GM12891 (cell line): Measurements from ENCODE around the gene ARL5B.

Experiments
- POLR2A ChIP-seq: IDR thresholded peaks from 2 replicates; pipeline ENCODE4 v1.6.1; 2011; ENCODE audit warnings: low read depth, low read length, control low read depth
- POLR2AphosphoS5 ChIP-seq: IDR thresholded peaks from 2 replicates; pipeline ENCODE4 v1.6.1; 2011; ENCODE audit warnings: low read depth, low read length, control low read depth
- POU2F2 ChIP-seq: IDR thresholded peaks from 2 replicates; pipeline ENCODE4 v1.6.1; 2011; ENCODE audit warnings: low read depth, mild to moderate bottlenecking, control low read depth, low read length, moderate library complexity
- TAF1 ChIP-seq: IDR thresholded peaks from 2 replicates; pipeline ENCODE4 v1.6.1; 2011; ENCODE audit warnings: low read depth, low read length, control low read depth

GRCh38 chr10:18659125-18659818, at the start of gene ARL5B:
- peak; percentile 67; the same call in 1 of the 2 replicates for TF ChIP-seq POLR2A
- TF ChIP-seq TAF1, result peak; percentile 52
- no peak; the same call in 1 of the 2 replicates for TF ChIP-seq POU2F2
- peak; percentile 81 for TF ChIP-seq POLR2AphosphoS5
